Thyroid gland (tissue), 4 donors: ENCODE measurements around the gene CADPS. TPM values are rescaled to one million over a fixed set of nuclear protein-coding genes. Genes with fewer than 3 reads are reported as not detected.

Experiments
- DNase-seq, 2 donors: peaks; one replicate each; pipeline ENCODE4 v3.0.0-alpha.2; 2019
- H3K27ac ChIP-seq, 3 donors: fragments of 200-600 bp; sonication (generic); 1 replicate in 2 of 3; 2 replicates in 1 of 3; pipeline ENCODE4 v1.5.1; 2016 to 2019; ENCODE audit warnings: mild to moderate bottlenecking in 1 of 3, moderate library complexity in 1 of 3
- H3K27me3 ChIP-seq: fragments of 200-600 bp; sonication (generic); one replicate; pipeline ENCODE4 v1.5.1; 2019
- H3K36me3 ChIP-seq, 2 donors: fragments of 200-600 bp; sonication (generic); one replicate each; pipeline ENCODE4 v1.5.1; 2016 to 2019
- H3K4me1 ChIP-seq, 2 donors: fragments of 200-600 bp; sonication (generic); one replicate each; pipeline ENCODE4 v1.5.1; 2017 to 2019
- H3K4me3 ChIP-seq, 3 donors: fragments of 200-600 bp; sonication (generic); replicated peaks in 1 of 3; 1 replicate in 2 of 3; 2 replicates in 1 of 3; pipeline ENCODE4 v1.5.1; 2016; ENCODE audit warnings: mild to moderate bottlenecking in 1 of 3
- H3K9me3 ChIP-seq: fragments of 200-600 bp; sonication (generic); one replicate; pipeline ENCODE4 v1.5.1; 2017
- CTCF ChIP-seq, 6 experiments: fragments of 200-600 bp in 3 of 6; fragments of 450-650 bp in 3 of 6; sonication (generic) in 3 of 6; IDR thresholded peaks; one replicate each; pipeline ENCODE4 v1.5.1; 2016 to 2019; ENCODE audit warnings: antibody characterized with exemption in 6 of 6, mild to moderate bottlenecking in 2 of 6, inconsistent platforms in 1 of 6, moderate library complexity in 1 of 6
- POLR2A ChIP-seq, 2 donors: fragments of 450-650 bp; IDR thresholded peaks; one replicate each; pipeline ENCODE4 v1.6.1; 2017; ENCODE audit warnings: antibody characterized with exemption in 2 of 2, mild to moderate bottlenecking in 2 of 2, moderate library complexity in 1 of 2
- WGBS, 2 donors: methylation state at CpG; one replicate each; pipeline ENCODE4 v1.1.5; 2017; 5-methylcytosine and 5-hydroxymethylcytosine counted together
- intact Hi-C: fragments of 100-400 bp; cut with DNase I; formaldehyde crosslinking; loops from one replicate; pipeline ENCODE4 v1.15.1; 2023
- total RNA-seq, 4 donors: library from RNA; depleted of rRNA; stranded (reverse); fragments of >200 nt; gene quantifications; one replicate each; pipeline ENCODE4 v1.2.3, GENCODE V29; 2016

Gene CADPS
- total RNA-seq, 4 donors from 2014 or later: 1.6 to 9.5 TPM; not detected in 2

- no peak overlapping the region for H3K4me3 ChIP-seq
Measured at GRCh38 chr3:62817678-62818077, 57.5 kb downstream of the CADPS start.

GRCh38 chr3:62815981-62816380 is 59.2 kb downstream of the CADPS start:
- no peak for TF ChIP-seq POLR2A (IDR thresholded peaks at IDR 0.05)
- TF ChIP-seq CTCF (IDR thresholded peaks at IDR 0.05): no peak
- intact Hi-C loops: no loop called here
- no peaks in the 10 kb centered on the region for H3K36me3 ChIP-seq
- H3K4me1 ChIP-seq: no peaks in the 10 kb centered on the region
- no peaks in the 10 kb centered on the region for H3K27me3 ChIP-seq
- no peaks in the 10 kb centered on the region for H3K9me3 ChIP-seq
- DNase-seq: no peak
- H3K4me3 ChIP-seq: no peak overlapping the region
- no peak overlapping the region for H3K27ac ChIP-seq

More at GRCh38 chr3:62817678-62818077, 57.5 kb downstream of the CADPS start:
- no peaks in the 10 kb centered on the region for H3K36me3 ChIP-seq
- H3K4me1 ChIP-seq: no peaks in the 10 kb centered on the region
- no peaks in the 10 kb centered on the region for H3K9me3 ChIP-seq
- H3K27ac ChIP-seq: no peak overlapping the region
- intact Hi-C loops: no loop called here
- WGBS, 2 donors: 82 to 87% methylated on average over 2 of the region's 2 CpGs
- DNase-seq: no peak
- TF ChIP-seq CTCF (IDR thresholded peaks at IDR 0.05) (no peak), POLR2A (IDR thresholded peaks at IDR 0.05) (no peak)
- H3K27me3 ChIP-seq: no peaks in the 10 kb centered on the region

GRCh38 chr3:62812631-62813030 is 62.6 kb downstream of the CADPS start:
- WGBS, 2 donors: 83 to 91% methylated on average over 3 of the region's 3 CpGs
- Histone ChIP-seq H3K4me1 (no peaks in the 10 kb centered on the region), H3K4me3 (no peak overlapping the region), H3K9me3 (no peaks in the 10 kb centered on the region), H3K36me3 (no peaks in the 10 kb centered on the region), H3K27me3 (no peaks in the 10 kb centered on the region), H3K27ac (no peak overlapping the region)
- no peak for DNase-seq
- intact Hi-C loops: no loop called here
- TF ChIP-seq CTCF (IDR thresholded peaks at IDR 0.05) (no peak), POLR2A (IDR thresholded peaks at IDR 0.05) (no peak)

- Histone ChIP-seq H3K9me3 (no peaks in the 10 kb centered on the region), H3K4me3 (no peak overlapping the region), H3K27ac (no peak overlapping the region), H3K36me3 (no peaks in the 10 kb centered on the region), H3K27me3 (no peaks in the 10 kb centered on the region), H3K4me1 (no peaks in the 10 kb centered on the region)
- TF ChIP-seq CTCF (IDR thresholded peaks at IDR 0.05) (no peak), POLR2A (IDR thresholded peaks at IDR 0.05) (no peak)
- intact Hi-C loops: no loop called here
- no peak for DNase-seq
Measured at GRCh38 chr3:62811119-62811518, 64.1 kb downstream of the CADPS start.

- 78 to 82% methylated on average over 1 of the region's 1 CpG for WGBS, 2 donors
- TF ChIP-seq CTCF (IDR thresholded peaks at IDR 0.05): no peak
- no peak for TF ChIP-seq POLR2A (IDR thresholded peaks at IDR 0.05)
- H3K36me3 ChIP-seq: no peaks in the 10 kb centered on the region
Measured at GRCh38 chr3:62809369-62809768, 65.8 kb downstream of the CADPS start.

More at GRCh38 chr3:62809369-62809768, 65.8 kb downstream of the CADPS start:
- intact Hi-C loops: no loop called here
- Histone ChIP-seq H3K9me3 (no peaks in the 10 kb centered on the region), H3K4me1 (peaks cover 4 to 12% of the 10 kb centered on the region in 2 donors), H3K27me3 (no peaks in the 10 kb centered on the region), H3K27ac (no peak overlapping the region), H3K4me3 (no peak overlapping the region)
- DNase-seq: no peak
